Eye (tissue), 1 donor: ENCODE results near the gene PPP1R13B.

Experiments used
- DNase-seq: peaks from one replicate; pipeline ENCODE4 v3.0.0-alpha.2; 2015

The PPP1R13B gene

GRCh38 chr14:103727313-103727980 lies 119.9 kb downstream of the PPP1R13B start:
- no peak for DNase-seq

GRCh38 chr14:103726474-103726873 lies 120.9 kb downstream of the PPP1R13B start:
- no peak for DNase-seq

- no peak for DNase-seq
These were observed 121.5 kb downstream of the PPP1R13B start for GRCh38 chr14:103725739-103726395.

GRCh38 chr14:103725001-103725682 lies 122.2 kb downstream of the PPP1R13B start:
- DNase-seq: no peak

- DNase-seq: no peak
These were observed 123.3 kb downstream of the PPP1R13B start for GRCh38 chr14:103724116-103724515.

- DNase-seq: no peak
These were observed 123.7 kb downstream of the PPP1R13B start for GRCh38 chr14:103723748-103724081.

- DNase-seq: no peak
These were observed 125.8 kb downstream of the PPP1R13B start for GRCh38 chr14:103721334-103722120.

- DNase-seq: no peak
These were observed 127.6 kb downstream of the PPP1R13B start for GRCh38 chr14:103719751-103720150.

GRCh38 chr14:103718572-103718971 lies 128.8 kb downstream of the PPP1R13B start:
- no peak for DNase-seq

- no peak for DNase-seq
These were observed 130.4 kb downstream of the PPP1R13B start for GRCh38 chr14:103716899-103717411.

- peak; percentile 47 for DNase-seq
These were observed 131.1 kb downstream of the PPP1R13B start for GRCh38 chr14:103716091-103716801.

GRCh38 chr14:103715052-103716000 lies 132.0 kb downstream of the PPP1R13B start, which contains the start of the genes XRCC3 and ZFYVE21:
TSS of gene XRCC3 (minus strand) at chr14:103715451. CDS start at chr14:103711087, 4,364 bp downstream.
TSS of gene ZFYVE21 (plus strand) at chr14:103715810. CDS start at chr14:103715842, 32 bp downstream.
- DNase-seq: peak; percentile 100

GRCh38 chr14:103714063-103714724 lies 133.2 kb downstream of the PPP1R13B start:
- no peak for DNase-seq

- no peak for DNase-seq
These were observed 133.9 kb downstream of the PPP1R13B start for GRCh38 chr14:103713304-103714062.

GRCh38 chr14:103712633-103713247 lies 134.6 kb downstream of the PPP1R13B start:
- no peak for DNase-seq

- DNase-seq: no peak
These were observed 135.6 kb downstream of the PPP1R13B start for GRCh38 chr14:103711516-103712431.

GRCh38 chr14:103710771-103711377 lies 136.5 kb downstream of the PPP1R13B start:
- no peak for DNase-seq
